ENCODE data around the gene KLRC3.

DNA sequence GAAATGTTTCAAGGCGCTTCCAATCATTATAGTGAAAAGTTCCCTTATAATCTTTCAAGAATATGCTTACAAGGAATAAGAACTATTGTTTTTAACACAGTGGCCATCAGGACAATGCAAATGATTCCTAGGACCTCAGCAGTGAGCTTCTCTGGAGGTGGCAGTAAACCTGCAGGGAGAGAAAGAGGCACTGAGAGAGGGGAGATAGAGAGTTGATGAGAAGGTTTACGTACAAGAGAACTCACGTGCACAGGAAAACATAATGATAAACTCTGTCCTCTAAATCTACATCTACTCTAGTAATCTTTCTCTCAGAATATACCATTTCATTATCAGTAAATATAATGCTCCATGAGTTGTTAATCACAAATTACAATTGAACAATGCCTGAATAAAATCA, 11.6 kb downstream of the KLRC3 start:
- TF ChIP-seq TAF1 (conservative IDR thresholded peaks at IDR 0.05) (no peak), RXRA (IDR thresholded peaks at IDR 0.05) (no peak), SP1 (IDR thresholded peaks at IDR 0.05) (no peak), RAD21 (IDR thresholded peaks at IDR 0.05) (no peak), YY1 (IDR thresholded peaks at IDR 0.05) (no peak)
- TF ChIP-seq, protein P1, sequence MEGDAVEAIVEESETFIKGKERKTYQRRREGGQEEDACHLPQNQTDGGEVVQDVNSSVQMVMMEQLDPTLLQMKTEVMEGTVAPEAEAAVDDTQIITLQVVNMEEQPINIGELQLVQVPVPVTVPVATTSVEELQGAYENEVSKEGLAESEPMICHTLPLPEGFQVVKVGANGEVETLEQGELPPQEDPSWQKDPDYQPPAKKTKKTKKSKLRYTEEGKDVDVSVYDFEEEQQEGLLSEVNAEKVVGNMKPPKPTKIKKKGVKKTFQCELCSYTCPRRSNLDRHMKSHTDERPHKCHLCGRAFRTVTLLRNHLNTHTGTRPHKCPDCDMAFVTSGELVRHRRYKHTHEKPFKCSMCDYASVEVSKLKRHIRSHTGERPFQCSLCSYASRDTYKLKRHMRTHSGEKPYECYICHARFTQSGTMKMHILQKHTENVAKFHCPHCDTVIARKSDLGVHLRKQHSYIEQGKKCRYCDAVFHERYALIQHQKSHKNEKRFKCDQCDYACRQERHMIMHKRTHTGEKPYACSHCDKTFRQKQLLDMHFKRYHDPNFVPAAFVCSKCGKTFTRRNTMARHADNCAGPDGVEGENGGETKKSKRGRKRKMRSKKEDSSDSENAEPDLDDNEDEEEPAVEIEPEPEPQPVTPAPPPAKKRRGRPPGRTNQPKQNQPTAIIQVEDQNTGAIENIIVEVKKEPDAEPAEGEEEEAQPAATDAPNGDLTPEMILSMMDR (IDR thresholded peaks at IDR 0.05; ENCODE audit: low read depth, low read length, missing input control) = no peak
- TF ChIP-seq, protein P2, sequence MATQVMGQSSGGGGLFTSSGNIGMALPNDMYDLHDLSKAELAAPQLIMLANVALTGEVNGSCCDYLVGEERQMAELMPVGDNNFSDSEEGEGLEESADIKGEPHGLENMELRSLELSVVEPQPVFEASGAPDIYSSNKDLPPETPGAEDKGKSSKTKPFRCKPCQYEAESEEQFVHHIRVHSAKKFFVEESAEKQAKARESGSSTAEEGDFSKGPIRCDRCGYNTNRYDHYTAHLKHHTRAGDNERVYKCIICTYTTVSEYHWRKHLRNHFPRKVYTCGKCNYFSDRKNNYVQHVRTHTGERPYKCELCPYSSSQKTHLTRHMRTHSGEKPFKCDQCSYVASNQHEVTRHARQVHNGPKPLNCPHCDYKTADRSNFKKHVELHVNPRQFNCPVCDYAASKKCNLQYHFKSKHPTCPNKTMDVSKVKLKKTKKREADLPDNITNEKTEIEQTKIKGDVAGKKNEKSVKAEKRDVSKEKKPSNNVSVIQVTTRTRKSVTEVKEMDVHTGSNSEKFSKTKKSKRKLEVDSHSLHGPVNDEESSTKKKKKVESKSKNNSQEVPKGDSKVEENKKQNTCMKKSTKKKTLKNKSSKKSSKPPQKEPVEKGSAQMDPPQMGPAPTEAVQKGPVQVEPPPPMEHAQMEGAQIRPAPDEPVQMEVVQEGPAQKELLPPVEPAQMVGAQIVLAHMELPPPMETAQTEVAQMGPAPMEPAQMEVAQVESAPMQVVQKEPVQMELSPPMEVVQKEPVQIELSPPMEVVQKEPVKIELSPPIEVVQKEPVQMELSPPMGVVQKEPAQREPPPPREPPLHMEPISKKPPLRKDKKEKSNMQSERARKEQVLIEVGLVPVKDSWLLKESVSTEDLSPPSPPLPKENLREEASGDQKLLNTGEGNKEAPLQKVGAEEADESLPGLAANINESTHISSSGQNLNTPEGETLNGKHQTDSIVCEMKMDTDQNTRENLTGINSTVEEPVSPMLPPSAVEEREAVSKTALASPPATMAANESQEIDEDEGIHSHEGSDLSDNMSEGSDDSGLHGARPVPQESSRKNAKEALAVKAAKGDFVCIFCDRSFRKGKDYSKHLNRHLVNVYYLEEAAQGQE (IDR thresholded peaks at IDR 0.05) = no peak
- TF ChIP-seq, protein P3, sequence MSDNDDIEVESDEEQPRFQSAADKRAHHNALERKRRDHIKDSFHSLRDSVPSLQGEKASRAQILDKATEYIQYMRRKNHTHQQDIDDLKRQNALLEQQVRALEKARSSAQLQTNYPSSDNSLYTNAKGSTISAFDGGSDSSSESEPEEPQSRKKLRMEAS (IDR thresholded peaks at IDR 0.05) = no peak
- TF ChIP-seq, protein P4, sequence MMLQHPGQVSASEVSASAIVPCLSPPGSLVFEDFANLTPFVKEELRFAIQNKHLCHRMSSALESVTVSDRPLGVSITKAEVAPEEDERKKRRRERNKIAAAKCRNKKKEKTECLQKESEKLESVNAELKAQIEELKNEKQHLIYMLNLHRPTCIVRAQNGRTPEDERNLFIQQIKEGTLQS (IDR thresholded peaks at IDR 0.05) = no peak
- TF ChIP-seq, protein P5, sequence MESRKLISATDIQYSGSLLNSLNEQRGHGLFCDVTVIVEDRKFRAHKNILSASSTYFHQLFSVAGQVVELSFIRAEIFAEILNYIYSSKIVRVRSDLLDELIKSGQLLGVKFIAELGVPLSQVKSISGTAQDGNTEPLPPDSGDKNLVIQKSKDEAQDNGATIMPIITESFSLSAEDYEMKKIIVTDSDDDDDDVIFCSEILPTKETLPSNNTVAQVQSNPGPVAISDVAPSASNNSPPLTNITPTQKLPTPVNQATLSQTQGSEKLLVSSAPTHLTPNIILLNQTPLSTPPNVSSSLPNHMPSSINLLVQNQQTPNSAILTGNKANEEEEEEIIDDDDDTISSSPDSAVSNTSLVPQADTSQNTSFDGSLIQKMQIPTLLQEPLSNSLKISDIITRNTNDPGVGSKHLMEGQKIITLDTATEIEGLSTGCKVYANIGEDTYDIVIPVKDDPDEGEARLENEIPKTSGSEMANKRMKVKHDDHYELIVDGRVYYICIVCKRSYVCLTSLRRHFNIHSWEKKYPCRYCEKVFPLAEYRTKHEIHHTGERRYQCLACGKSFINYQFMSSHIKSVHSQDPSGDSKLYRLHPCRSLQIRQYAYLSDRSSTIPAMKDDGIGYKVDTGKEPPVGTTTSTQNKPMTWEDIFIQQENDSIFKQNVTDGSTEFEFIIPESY (IDR thresholded peaks at IDR 0.05) = no peak
